ENCODE measurements around the gene IGF1R.
A peak's percentile ranks its signal among the peaks of the same experiment; 100 is the strongest.
"Not testable (repeated sequence)": the region's sequence is repeated elsewhere in the genome, so short reads cannot be mapped to it uniquely, and the experiment has no call there.

Gene IGF1R

DNA sequence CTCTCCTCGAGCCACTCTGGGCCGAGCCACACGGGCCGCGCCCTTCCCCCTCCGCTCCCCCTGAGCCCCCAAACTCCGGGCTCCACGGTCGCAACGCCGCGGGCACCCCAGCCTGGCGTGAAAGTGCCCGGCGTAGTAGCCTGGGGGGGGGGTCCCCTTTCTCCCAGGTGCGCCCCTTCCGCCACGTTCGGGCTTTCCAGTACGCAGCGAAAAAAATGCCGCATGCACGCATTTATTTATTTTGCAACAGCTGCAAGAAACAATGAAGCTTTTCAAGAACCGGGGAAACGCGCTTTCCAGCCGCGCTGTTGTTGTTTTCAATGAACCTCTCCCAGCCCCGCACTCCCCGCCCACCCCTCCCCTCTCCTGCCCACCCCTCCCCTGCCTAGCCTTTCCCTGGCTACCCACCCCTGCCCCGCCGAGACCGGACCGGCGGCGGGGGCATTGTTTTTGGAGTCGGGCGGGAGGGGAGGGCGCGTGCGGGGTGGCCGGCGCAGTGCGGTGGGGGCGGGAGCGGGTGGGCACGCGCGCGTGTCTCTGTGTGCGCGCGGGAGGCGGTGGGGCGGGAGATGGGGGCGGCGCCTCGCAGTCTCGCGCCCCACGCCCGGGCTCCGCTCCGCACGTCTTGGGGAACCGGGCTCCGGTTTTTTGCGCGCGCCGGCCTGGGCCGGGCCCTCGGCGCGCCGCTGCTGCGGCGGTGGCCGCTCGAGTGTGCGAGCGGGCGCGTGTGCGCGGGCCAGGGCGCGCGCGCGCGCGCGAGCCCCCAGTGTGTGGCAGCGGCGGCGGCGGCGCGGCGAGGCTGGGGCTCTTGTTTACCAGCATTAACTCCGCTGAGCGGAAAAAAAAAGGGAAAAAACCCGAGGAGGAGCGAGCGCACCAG lies at the start of gene IGF1R:
TSS of gene IGF1R (plus strand) at position 766 of the 880 bp plus-strand sequence. CDS start 1,043 bp downstream, outside the sequence.
- DNase-seq (ENCODE audit: low read depth in 2 of 2): peak; percentile 81 to 86

DNA sequence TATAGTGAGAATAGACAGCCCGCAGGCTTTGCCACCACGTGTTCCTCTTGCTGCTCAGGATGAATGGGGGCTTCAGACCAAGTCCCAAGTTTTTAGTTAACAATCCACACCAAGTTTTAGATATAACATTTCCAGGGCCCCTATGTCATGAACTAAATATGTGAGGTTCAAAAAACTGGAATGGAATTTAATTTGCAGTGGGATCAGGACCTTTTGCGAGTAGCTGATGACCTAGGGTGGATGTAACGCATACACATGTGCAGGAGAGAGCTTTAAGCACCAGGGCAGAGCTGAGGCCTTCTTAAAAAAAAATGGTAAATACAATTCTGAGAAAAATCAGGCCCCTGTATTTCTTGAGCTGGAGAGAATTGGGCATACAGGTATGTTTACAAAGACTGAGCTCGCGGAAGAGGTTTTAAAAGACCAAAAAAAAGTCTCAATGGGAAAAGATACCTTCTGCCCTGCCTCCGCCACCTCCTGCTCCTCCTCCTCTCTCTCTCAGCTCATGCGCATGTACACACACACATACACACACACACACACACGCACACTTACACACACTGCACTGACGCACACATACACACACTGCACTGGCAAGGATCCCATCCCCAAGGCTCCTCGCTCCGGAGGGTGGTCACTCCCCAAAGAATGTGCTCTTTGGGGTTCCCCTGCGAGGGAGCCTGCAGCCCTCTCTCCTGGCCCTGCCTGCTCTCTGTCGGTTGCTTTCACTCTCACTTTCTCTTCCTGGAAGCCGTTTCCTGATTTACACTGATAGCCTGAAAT lies 48.2 kb upstream of the IGF1R start:
- peak; percentile 10 to 12 for DNase-seq (ENCODE audit: low read depth in 2 of 2)

DNA sequence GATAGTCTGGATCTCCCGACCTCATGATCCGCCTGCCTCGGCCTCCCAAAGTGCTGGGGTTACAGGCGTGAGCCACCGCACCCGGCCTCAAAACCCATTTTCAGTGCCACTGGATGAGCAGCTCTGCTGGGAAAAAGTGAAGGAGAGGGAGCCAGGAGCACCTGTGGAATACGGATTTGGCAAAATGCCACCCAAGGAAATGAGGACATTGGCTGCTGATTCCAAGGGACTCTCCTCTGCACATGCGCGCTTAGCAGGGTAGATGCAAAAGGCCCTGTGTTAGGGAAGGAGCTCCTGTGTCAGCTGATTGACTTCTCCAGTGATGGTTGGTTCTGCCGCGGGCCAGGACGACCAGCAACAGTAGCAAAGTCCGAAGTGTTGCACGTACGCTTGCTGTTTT lies 43.4 kb upstream of the IGF1R start:
- no peak for DNase-seq (ENCODE audit: low read depth in 2 of 2)

DNA sequence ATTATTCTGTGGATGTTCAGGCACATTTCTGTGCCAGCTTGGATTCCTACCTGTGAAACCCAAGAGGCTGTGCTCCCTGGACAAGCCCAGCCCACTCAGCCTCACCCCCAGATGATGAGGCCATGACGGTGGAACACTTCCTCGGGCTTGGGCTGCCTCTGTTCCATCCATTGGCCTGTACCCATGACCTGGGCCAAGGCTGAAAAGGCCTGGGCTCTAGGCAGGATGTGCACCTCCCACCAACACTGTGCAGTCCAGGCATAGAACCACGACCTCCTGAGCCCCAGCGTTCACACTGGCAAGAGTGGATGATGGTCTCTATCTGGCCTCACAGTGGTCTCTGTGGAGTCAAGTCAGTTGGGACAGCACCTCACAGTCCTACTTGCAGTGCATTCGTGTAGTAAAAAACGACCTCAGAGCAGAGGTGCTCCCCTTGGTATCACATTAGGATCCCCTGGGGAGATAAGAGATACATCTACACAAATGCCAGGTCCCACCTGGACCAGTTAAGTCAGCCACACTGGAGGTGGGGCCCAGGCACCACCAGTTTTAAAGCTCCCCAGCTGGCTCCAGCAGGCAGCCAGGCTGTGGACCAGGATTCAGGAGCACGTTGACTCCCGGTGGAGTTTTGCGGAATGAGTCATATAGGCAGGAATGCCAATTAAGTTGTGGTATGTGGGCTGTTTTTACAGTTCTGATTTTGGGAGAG lies 39.0 kb upstream of the IGF1R start:
- DNase-seq (ENCODE audit: low read depth in 2 of 2): no peak

DNA sequence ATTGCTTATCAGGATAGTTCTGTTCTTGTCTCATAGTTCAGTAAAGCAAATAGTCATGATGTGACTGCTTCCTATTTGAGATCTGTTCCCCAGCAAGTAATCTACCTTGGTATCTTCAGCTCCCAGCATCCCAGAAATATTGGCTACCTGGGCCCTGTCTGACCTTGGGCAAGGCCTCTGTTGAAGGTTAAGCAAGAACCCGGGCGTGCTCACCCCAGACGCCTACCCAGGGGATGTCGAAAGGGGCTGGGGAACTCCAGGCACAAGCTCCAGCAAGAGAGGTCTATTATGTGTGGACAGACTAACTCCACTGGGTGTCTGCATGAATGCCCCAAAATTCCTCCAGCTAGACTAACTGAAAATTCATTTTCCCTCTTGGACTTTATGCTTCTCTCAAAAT lies 37.3 kb upstream of the IGF1R start:
- DNase-seq (ENCODE audit: low read depth in 2 of 2): no peak

DNA sequence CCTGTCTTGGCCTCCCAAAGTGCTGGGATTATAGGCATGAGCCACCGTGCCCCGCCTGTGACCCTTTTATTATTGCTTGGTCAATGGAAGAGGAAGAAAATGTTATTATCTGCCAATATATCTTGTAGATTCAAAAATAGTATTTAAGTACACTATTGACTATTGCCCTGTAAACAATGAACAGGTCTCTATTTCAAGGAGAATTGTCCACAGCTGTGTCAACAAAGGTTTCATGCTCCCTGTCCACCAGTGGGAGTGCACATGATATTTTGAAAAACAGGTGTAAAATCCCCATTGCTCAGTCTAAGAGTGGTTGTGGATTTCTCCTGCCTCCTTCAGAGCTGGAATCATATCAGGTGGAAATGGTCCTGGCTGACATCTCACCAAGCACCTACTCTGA lies 36.5 kb upstream of the IGF1R start:
- no peak for DNase-seq (ENCODE audit: low read depth in 2 of 2)

DNA sequence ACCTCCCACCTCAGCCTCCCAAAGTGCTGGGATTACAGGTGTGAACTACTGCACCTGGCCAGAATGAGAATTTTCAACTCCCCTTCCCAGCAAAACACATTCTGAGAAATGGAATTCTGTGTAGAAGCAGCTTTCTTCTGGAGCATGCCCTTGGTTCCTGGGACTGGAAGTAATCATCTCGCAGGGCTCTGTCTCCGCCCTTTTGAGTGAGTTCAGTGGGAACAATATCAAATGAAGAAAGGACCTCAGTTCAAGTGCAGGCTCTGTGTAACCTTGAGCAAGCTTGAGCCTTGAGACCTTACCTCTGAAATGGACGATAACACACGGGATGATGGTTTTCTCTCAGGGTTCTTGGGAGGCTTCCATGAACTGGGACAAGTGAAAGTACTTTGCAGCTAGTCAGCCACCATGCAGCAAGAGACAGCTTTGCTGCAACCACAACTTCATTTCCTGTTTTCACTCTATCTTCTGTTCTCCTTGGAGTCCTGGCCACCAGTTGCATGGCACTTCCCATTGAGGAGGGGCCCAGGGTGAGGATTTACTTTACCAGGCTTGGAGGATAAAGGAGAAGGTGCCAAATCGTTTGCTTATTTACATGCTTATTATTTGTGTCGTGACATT lies 35.7 kb upstream of the IGF1R start:
- no peak for DNase-seq (ENCODE audit: low read depth in 2 of 2)

DNA sequence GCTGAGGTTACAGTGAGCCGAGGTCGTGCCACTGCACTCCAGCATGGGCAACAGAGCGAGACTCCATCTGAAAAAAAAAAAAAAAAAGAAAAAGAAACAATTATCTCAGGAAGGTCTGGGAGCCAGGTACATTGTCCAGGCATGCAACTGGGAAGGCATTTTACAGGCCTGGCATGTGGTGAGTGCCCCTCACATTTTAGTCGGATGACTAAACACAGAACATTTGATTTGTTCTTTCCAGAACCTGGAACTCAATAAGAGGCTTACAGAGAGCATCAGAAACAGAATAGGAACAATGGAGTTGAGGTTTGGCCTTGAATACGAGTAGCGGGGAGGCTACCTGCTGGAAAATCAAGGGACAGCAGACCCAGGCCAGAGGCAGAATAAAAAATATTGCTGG lies 33.7 kb upstream of the IGF1R start:
- DNase-seq (ENCODE audit: low read depth in 2 of 2): no peak

DNA sequence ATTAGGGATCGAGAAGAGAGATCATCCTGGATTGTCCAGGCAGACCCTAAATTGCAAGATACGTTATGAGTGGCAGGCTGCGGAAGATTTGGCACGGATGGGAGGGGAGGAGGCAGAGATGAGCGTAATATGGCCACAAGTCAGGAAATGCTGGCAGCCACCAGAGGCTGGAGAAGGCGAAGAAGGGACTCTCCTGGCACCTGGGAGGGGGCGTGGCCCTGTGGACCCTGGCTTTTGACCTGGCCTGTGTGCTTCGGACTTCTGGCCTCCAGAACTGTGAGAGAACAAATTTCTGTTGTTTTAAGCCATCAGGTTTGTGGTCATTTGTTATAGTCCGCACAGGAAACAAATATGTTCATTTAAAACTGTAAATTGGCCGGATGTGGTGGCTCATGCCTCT lies 31.9 kb upstream of the IGF1R start:
- DNase-seq (ENCODE audit: low read depth in 2 of 2): no peak

DNA sequence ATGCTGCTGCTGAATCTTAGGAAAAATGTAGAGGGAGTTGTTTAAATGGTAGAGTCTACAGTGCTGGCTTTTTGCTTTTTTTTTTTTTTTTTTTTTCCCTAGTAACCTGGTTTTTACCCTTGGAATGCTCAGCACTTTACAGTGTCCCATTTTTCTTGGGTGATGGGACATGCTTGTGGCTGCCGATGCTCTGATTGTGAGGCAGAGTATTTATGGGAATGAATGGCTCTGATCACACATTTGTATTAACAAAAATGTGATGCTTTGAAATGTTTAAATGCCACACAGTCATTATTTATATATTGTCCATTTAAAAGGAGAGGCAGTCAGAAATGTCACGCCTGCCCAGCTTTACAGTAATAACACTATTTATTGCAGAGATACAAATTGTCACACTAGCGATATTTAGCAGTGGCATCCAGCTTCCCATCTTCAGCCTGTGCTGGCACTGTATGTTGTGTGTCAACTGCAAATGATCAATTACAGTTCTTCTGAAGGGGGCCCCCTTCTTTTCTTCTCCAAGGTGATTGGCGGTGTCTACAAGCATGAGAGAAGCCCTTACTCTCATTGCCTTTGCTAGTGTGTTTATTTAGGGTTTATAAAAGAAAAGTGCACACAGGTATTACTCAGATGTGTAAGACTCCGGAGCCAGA lies 30.9 kb upstream of the IGF1R start:
- DNase-seq (ENCODE audit: low read depth in 2 of 2): no peak

DNA sequence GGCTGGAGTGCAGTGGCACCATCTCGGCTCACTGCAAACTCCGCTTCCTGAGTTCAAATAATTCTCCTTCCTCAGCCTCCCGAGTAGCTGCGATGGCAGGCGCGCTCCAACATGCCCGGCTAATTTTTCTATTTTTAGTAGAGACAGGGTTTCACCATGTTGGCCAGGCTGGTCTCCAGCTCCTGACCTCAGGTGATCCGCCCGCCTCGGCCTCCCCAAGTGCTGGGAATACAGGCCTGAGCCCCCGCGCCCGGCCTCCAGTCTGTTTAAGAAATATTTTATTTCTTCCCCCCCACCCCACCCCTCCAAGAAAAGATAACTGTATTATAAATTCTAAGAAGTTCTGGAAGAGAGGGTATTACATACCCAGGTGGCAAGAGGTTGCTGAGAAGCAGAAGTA lies 29.8 kb upstream of the IGF1R start:
- DNase-seq (ENCODE audit: low read depth in 2 of 2): not testable (repeated sequence)

DNA sequence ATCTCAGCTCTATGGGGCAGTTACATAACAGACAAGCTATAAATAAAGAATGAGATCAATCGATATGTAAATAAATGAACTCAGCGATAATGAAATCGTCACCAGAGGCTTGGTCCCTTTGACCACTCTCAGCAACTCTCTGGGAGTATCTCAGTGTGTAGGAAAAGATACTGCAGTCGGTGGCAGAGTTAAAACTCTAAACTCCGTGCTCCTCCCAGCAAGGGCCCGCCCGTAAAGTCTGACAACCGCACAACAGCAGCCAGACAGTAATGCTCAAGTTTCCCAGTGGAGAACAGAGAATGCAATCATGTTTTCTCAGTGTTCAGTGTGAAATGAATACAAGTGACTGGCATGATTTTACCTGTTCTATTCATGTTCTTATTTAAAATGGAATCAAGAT lies 28.3 kb upstream of the IGF1R start:
- no peak for DNase-seq (ENCODE audit: low read depth in 2 of 2)

DNA sequence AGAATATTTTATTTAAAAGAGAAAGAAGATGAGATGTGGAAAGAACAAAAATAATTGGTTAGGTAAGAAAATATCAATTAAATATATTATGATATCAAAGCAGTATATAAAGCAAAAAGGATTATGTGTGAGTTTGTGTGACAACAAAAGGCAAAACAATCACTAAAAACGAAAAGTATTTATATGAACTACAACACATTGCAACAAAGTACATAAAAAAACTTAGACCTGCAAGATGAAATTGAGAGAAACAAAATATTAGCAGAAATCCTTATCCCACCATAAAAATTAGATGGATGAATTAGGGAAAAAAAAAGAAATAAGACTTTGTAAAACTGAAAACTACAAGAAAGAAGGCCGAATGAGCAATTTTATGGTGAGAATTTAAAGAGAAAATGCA lies 27.3 kb upstream of the IGF1R start:
- DNase-seq (ENCODE audit: low read depth in 2 of 2): no peak

DNA sequence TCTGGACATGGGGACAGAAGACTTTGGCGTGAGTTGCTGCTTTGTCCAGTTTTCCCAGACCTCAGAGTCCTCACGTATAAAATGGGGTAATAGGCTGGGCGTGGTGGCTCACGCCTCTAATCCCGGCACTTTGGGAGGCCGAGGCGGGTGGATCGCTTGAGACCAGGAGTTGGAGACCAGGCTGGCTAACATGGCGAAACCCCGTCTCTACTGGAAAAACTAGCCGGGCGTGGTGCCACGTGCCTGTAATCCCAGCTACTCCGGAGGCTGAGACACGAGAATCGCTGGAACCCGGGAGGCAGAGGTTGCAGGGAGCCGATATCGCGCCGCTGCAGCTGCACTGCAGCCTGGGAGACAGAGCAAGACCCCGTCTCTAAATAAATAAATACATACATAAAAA lies 22.7 kb upstream of the IGF1R start:
- DNase-seq (ENCODE audit: low read depth in 2 of 2): no peak

DNA sequence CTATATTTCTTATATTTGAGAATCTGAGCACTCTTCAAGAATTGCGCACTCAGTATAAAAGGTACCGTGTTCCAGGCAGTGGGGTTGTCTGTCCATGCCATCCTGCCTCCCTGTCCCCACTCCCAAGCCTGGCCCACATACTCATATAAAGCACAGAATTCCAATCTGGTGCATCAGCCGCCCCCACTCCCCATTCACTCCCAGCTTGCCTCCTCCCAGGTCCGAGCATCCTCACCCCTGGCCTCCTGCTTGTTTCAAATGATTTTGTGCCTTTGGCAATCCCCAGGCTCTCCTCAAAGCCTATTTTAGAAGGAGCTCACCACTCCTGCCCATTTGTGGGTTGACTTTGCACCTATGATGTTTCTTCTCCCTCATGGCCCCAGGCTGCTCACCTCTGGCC lies 22.2 kb upstream of the IGF1R start:
- no peak for DNase-seq (ENCODE audit: low read depth in 2 of 2)

DNA sequence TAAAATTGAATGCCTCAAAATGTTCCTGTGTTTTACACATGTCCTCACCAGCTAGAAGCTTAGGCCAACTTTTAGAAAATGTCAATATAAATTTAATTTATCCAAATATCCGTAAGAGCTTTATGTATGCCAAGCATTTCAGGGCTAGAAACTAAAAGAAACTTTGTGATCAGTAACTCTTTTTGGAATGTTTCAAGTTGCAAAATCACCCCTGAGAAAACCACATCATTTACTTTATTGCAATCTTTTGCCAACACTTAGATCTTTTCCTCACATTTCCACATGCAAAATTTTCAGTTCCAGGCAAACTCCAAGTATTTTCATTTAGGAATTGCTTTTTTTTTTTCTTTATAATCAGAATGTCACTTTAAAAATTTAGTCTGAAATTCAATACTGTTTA lies 20.1 kb upstream of the IGF1R start:
- no peak for DNase-seq (ENCODE audit: low read depth in 2 of 2)

DNA sequence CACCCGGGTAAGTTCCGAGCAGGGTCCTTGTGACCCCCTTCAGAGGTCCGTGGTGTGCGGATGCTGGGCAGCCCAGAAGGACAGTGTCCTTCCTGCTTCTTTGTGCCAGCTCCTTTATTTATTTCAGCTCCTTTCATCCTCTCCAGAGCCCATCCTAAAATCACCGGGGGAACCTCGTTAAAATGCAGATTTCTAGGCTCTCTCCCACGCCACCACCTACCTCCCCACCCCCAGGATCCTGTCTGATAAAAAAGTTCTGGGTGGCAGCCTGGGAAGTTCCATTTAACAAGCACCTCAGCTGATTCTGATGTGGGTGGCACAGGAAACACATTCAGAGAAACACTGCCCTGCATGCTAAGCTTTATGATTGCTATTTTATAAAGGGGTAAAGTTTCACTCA lies 12.5 kb upstream of the IGF1R start:
- DNase-seq (ENCODE audit: low read depth in 2 of 2): no peak

DNA sequence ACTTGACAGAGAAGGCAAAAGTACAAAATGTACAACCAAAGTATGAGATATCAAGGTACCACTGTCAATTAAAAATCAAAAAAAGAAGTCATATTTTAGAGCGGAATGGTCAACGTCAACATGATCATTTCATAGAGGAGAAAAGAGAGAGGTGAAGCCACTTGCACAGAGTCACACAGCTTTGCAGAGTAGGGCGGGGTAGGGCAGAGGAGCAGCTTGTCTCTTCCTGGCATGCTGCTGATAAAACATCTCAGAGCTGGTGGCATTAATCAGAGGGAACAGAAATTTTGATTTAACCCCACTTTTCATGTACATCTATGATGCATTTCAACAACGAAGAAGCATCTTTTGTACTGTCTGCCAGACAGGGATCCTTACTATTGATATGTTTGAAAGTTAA lies 5.2 kb upstream of the IGF1R start:
- no peak for DNase-seq (ENCODE audit: low read depth in 2 of 2)

DNA sequence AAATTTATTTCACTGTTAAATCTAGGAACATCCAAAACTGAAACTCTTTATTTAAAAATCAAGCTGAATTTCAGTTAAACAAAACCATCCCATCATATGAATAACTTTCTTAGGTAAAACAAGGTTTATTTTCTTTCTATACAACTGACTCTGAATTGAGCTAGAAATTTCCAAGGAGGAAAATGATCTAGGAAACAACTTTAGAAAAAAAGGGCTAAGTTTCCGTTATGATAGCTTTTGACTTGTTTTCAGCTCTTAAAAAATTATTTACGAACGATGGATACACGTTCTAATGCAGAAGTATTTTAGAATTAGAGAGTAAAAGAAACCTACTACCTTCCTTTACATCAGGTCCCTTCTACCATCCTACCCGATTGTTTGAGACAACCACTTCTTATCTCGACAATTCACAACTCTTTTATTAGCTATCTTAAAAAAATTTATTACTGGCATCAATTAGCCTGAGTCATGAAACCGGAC lies 1.8 kb upstream of the IGF1R start:
- no peak for DNase-seq (ENCODE audit: low read depth in 2 of 2)

DNA sequence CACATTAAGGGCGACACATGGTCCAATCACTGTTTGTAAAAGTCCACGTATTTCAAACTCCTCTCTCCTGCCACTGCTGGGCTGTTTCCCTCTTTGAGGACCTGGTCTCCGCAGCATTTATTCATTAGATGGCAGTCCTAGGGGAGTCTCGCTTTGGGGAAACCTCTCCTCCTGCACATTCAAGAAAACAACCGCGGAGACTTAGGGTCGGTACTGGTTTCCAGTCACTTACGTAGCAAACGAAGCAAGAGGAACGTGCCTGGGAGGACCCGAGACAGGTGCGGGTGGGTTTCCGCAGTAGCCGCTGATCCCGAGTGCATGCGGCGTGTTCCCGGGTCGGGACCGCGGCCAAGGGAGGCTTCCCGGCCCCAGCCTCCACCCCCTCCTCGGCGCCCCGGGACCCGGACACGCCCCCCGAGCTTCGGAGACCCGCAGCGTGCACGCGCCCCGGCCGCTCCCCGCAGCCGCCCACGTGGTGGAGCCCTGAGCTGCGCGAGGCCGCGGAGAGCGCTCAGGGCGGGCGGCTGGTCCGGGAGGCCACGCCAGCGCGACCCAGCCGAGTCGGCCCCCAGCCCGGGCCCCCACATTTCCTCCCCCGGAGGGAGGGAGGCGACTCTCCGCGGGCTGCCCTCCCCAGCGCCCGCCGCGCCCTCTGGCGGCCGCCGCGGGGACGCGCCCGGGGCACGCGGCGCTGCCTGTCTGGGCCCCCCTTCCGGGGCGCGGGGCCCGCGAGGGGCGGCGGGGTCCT lies 1.1 kb upstream of the IGF1R start:
- peak; percentile 41 to 66 for DNase-seq (ENCODE audit: low read depth in 2 of 2)

Data from stimulated activated CD4-positive, alpha-beta T cell treated with anti-CD3 and anti-CD28 coated beads, Interleukin-1b, Interleukin-23, amount 100 ng/mL, for 4 hours (primary cell).